HepG2 (cell line): ENCODE measurements around the gene MARCHF9. TPM values are rescaled to one million over a fixed set of nuclear protein-coding genes. Genes with fewer than 3 reads are reported as not detected.

Experiments used
- ARNT2 ChIP-seq: sonication (generic); formaldehyde crosslinking; IDR thresholded peaks from 2 replicates; pipeline ENCODE4 v1.8.0; 2022; ENCODE audit warnings: mild to moderate bottlenecking, low read depth, missing genetic modification reagents, moderate library complexity
- CAMTA2 ChIP-seq: sonication (generic); formaldehyde crosslinking; IDR thresholded peaks from 2 replicates; pipeline ENCODE4 v1.4.0; 2020; ENCODE audit warnings: mild to moderate bottlenecking, missing genetic modification reagents, borderline replicate concordance
- EEA1 ChIP-seq: sonication (generic); formaldehyde crosslinking; IDR thresholded peaks from 2 replicates; pipeline ENCODE4 v1.5.1; 2020; ENCODE audit warnings: mild to moderate bottlenecking, missing genetic modification reagents, borderline replicate concordance
- ELF1 ChIP-seq: sonication (generic); formaldehyde crosslinking; IDR thresholded peaks from 2 replicates; pipeline ENCODE4 v1.4.0; 2020; ENCODE audit warnings: missing genetic modification reagents
- ETV6 ChIP-seq: sonication (generic); formaldehyde crosslinking; conservative IDR thresholded peaks from 2 replicates; pipeline ENCODE4 v1.4.0; 2020; ENCODE audit warnings: missing genetic modification reagents
- FOXA3 ChIP-seq: IDR thresholded peaks from 2 replicates; pipeline ENCODE4 v1.6.1; 2016; ENCODE audit warnings: missing genetic modification reagents, missing compliant biosample characterization
- FOXJ3 ChIP-seq: sonication (generic); formaldehyde crosslinking; IDR thresholded peaks from 2 replicates; pipeline ENCODE4 v1.4.0; 2020; ENCODE audit warnings: missing genetic modification reagents, mild to moderate bottlenecking, borderline replicate concordance
- GFI1 ChIP-seq: sonication (generic); formaldehyde crosslinking; IDR thresholded peaks from 2 replicates; pipeline ENCODE4 v1.5.0; 2020; ENCODE audit warnings: missing genetic modification reagents, mild to moderate bottlenecking, borderline replicate concordance
- GTF2F1 ChIP-seq: fragments of 150-350 bp; IDR thresholded peaks from 2 replicates; pipeline ENCODE4 v1.6.1; 2014; ENCODE audit warnings: low read length
- HDAC2 ChIP-seq: sonication (generic); formaldehyde crosslinking; IDR thresholded peaks from 2 replicates; pipeline ENCODE4 v1.4.0; 2020; ENCODE audit warnings: missing genetic modification reagents
- KDM4B ChIP-seq: sonication (generic); formaldehyde crosslinking; IDR thresholded peaks from 2 replicates; pipeline ENCODE4 v1.4.0; 2020; ENCODE audit warnings: missing genetic modification reagents
- KDM5A ChIP-seq: fragments of 200-600 bp; sonication (generic); IDR thresholded peaks from 2 replicates; pipeline ENCODE4 v1.7.0; 2018; ENCODE audit warnings: antibody characterized with exemption, mild to moderate bottlenecking, low read length, borderline replicate concordance
- MED1 ChIP-seq: sonication (generic); formaldehyde crosslinking; IDR thresholded peaks from 2 replicates; pipeline ENCODE4 v1.4.0; 2020; ENCODE audit warnings: missing genetic modification reagents
- NAIF1 ChIP-seq: sonication (generic); formaldehyde crosslinking; IDR thresholded peaks from 2 replicates; pipeline ENCODE4 v1.5.0; 2020; ENCODE audit warnings: mild to moderate bottlenecking, missing genetic modification reagents, borderline replicate concordance
- NR2F6 ChIP-seq, 2 experiments: IDR thresholded peaks; 2 replicates each; pipeline ENCODE4 v1.6.1; 2016; ENCODE audit warnings: antibody characterized with exemption in 1 of 2, mild to moderate bottlenecking in 1 of 2
- PAF1 ChIP-seq: IDR thresholded peaks from 2 replicates; pipeline ENCODE4 v1.6.1; 2016; ENCODE audit warnings: missing genetic modification reagents, missing compliant biosample characterization
- RBFOX2 ChIP-seq: fragments of 200-400 bp; formaldehyde crosslinking; IDR thresholded peaks from 2 replicates; pipeline ENCODE4 v1.6.1; 2017; ENCODE audit warnings: low read depth, mild to moderate bottlenecking, low read length
- SIN3B ChIP-seq: fragments of 150-350 bp; IDR thresholded peaks from 2 replicates; pipeline ENCODE4 v1.6.1; 2014; ENCODE audit warnings: low read length
- XBP1 ChIP-seq: sonication (generic); formaldehyde crosslinking; IDR thresholded peaks from 2 replicates; pipeline ENCODE4 v1.5.0; 2020; ENCODE audit warnings: missing genetic modification reagents
- YEATS4 ChIP-seq: sonication (generic); formaldehyde crosslinking; IDR thresholded peaks from 2 replicates; pipeline ENCODE4 v1.4.0; 2020; ENCODE audit warnings: missing genetic modification reagents, borderline replicate concordance
- YY1 ChIP-seq: IDR thresholded peaks from 2 replicates; pipeline ENCODE4 v1.6.1; 2011; ENCODE audit warnings: low read length, low read depth, moderate library complexity, mild to moderate bottlenecking; ENCODE audit not compliant: insufficient read depth, insufficient replicate concordance
- ZEB1 ChIP-seq: IDR thresholded peaks from 2 replicates; pipeline ENCODE4 v1.6.1; 2012; ENCODE audit warnings: mild to moderate bottlenecking, low read depth, inconsistent platforms; ENCODE audit not compliant: insufficient replicate concordance
- ZNF124 ChIP-seq: sonication (generic); formaldehyde crosslinking; IDR thresholded peaks from 2 replicates; pipeline ENCODE4 v1.4.0; 2020; ENCODE audit warnings: missing genetic modification reagents
- ZNF205 ChIP-seq: IDR thresholded peaks from 2 replicates; pipeline ENCODE4 v1.6.1; 2018; ENCODE audit warnings: missing biosample characterization, missing genetic modification reagents
- ZNF616 ChIP-seq: sonication (generic); formaldehyde crosslinking; IDR thresholded peaks from 2 replicates; pipeline ENCODE4 v1.5.0; 2020; ENCODE audit warnings: low read depth, mild to moderate bottlenecking, missing genetic modification reagents
- ZNF724P ChIP-seq: sonication (generic); formaldehyde crosslinking; IDR thresholded peaks from 2 replicates; pipeline ENCODE4 v1.8.0; 2022; ENCODE audit warnings: missing genetic modification reagents, borderline replicate concordance
- polyA plus RNA-seq, 8 experiments: library from polyadenylated mRNA; depleted of rRNA in 3 of 8; stranded (reverse) in 7 of 8; unstranded in 1 of 8; fragments of >200 nt; fragmentation: Illumina TruSeq in 4 of 8; extraction: Trizol in 4 of 8; gene quantifications; 2 replicates each; pipeline versions ENCODE4 v1.2.1 to v1.2.3, GENCODE V29; 2011 to 2016; ENCODE audit warnings: low read depth in 4 of 8, missing spikeins in 1 of 8, mixed read lengths in 1 of 8; ENCODE audit not compliant: insufficient read depth in 1 of 8
- total RNA-seq, 5 experiments: library from RNA; depleted of rRNA; stranded (reverse); fragments of >200 nt; fragmentation: Illumina TruSeq; extraction: Trizol; gene quantifications; 2 replicates each; pipeline ENCODE4 v1.2.3, GENCODE V29; 2016; ENCODE audit warnings: low read depth in 1 of 5
- TF ChIP-seq, protein P1 (sequence below): sonication (generic); formaldehyde crosslinking; IDR thresholded peaks from 2 replicates; pipeline ENCODE4 v1.8.1; 2022; ENCODE audit warnings: low read depth, mild to moderate bottlenecking, missing genetic modification reagents
- TF ChIP-seq, protein P2 (sequence below): sonication (generic); formaldehyde crosslinking; IDR thresholded peaks from 2 replicates; pipeline ENCODE4 v1.8.0; 2022; ENCODE audit warnings: missing genetic modification reagents, mild to moderate bottlenecking, borderline replicate concordance

MARCHF9 gene
- total and polyA plus RNA-seq, 2 of the 13 experiments (the other 11 are each of a cell fraction or from before 2014, with no cell fraction given) = 5.7 to 9.6 TPM

DNA sequence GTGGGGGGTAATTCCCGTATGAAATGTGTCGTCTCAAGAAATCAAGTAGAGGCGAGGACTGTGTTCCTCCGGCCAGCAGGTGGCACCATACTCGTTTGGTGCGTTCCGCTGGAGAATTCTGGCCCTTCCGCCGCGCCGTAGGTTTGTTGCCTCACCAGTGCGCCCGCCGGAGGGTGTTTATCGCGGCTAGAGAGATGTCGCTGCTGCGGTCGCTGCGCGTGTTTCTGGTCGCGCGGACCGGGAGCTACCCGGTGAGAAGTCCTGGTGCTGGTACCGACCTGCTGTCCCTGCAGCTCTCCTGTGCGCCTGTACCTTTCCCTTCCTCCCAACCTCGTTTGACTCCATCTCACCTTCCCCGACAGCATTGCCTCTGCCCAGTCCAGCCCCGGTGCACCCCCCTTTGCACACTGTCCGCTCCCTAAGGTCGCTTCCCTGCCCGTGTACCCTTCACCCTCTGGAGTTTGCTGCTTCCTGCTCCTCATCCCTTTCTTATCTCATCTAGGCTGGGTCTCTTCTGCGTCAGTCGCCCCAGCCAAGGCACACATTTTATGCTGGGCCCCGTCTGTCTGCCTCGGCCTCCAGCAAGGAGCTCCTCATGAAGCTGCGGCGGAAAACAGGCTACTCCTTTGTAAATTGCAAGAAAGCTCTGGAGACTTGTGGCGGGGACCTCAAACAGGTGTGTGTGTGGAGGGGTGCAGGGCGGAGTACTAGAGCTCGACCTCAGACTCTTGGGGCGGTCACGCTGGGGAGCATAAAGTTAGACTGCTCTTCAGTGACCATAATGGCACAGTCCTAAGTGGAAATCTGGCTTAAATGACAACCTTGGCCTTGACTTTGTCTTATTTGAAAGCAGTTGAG lies 27.9 kb downstream of the MARCHF9 start, which contains the start of gene TSFM (continued):
- TF ChIP-seq YY1 (peak; percentile 83), XBP1 (CRISPR knock-in tag) (no peak), KDM4B (CRISPR knock-in tag) (no peak), HDAC2 (CRISPR knock-in tag) (peak; percentile 97), GTF2F1 (no peak), GFI1 (CRISPR knock-in tag) (peak; percentile 68), NAIF1 (peak; percentile 81), ETV6 (CRISPR knock-in tag) (peak; percentile 64; the same call in 1 of the 2 replicates), ZNF124 (CRISPR knock-in tag) (peak; percentile 88), ZNF724P (CRISPR knock-in tag) (0 out of 2 replicates have a peak, but pooled peaks have one; percentile 84), KDM5A (peak; percentile 97), ARNT2 (CRISPR knock-in tag) (peak; percentile 82), SIN3B (peak; percentile 80; the same call in 1 of the 2 replicates), YEATS4 (CRISPR knock-in tag) (peak; percentile 93), ELF1 (peak; percentile 59), CAMTA2 (0 out of 2 replicates have a peak, but pooled peaks have one; percentile 45), FOXA3 (peak; percentile 79), NR2F6 (IDR thresholded peaks at IDR 0.05) (no peak), NR2F6 (CRISPR knock-in tag; IDR thresholded peaks at IDR 0.05) (peak; percentile 70), RBFOX2 (peak; percentile 88), FOXJ3 (peak; percentile 81), MED1 (CRISPR knock-in tag) (peak; percentile 83), ZEB1 (no peak), ZNF205 (peak; percentile 55; the same call in 1 of the 2 replicates), ZNF616 (no peak; the same call in 1 of the 2 replicates), EEA1 (CRISPR knock-in tag) (peak; percentile 78; the same call in 1 of the 2 replicates), PAF1 (CRISPR knock-in tag) (0 out of 2 replicates have a peak, but pooled peaks have one; percentile 48)
- TF ChIP-seq, protein P1, sequence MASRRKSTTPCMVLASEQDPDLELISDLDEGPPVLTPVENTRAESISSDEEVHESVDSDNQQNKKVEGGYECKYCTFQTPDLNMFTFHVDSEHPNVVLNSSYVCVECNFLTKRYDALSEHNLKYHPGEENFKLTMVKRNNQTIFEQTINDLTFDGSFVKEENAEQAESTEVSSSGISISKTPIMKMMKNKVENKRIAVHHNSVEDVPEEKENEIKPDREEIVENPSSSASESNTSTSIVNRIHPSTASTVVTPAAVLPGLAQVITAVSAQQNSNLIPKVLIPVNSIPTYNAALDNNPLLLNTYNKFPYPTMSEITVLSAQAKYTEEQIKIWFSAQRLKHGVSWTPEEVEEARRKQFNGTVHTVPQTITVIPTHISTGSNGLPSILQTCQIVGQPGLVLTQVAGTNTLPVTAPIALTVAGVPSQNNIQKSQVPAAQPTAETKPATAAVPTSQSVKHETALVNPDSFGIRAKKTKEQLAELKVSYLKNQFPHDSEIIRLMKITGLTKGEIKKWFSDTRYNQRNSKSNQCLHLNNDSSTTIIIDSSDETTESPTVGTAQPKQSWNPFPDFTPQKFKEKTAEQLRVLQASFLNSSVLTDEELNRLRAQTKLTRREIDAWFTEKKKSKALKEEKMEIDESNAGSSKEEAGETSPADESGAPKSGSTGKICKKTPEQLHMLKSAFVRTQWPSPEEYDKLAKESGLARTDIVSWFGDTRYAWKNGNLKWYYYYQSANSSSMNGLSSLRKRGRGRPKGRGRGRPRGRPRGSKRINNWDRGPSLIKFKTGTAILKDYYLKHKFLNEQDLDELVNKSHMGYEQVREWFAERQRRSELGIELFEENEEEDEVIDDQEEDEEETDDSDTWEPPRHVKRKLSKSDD (CRISPR knock-in tag) = 0 out of 2 replicates have a peak, but pooled peaks have one; percentile 77
- TF ChIP-seq, protein P2, sequence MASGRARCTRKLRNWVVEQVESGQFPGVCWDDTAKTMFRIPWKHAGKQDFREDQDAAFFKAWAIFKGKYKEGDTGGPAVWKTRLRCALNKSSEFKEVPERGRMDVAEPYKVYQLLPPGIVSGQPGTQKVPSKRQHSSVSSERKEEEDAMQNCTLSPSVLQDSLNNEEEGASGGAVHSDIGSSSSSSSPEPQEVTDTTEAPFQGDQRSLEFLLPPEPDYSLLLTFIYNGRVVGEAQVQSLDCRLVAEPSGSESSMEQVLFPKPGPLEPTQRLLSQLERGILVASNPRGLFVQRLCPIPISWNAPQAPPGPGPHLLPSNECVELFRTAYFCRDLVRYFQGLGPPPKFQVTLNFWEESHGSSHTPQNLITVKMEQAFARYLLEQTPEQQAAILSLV (CRISPR knock-in tag) = peak; percentile 86; the same call in 1 of the 2 replicates
